Kidney (tissue), 14 donors: ENCODE results near the gene CALN1. TPM values are rescaled to one million over a fixed set of nuclear protein-coding genes. Genes with fewer than 3 reads are reported as not detected.

Source experiments
- DNase-seq, 5 donors: peaks; one replicate each; pipeline ENCODE4 v3.0.0-alpha.2; 2013 to 2020
- FAIRE-seq: peaks from 2 replicates; lab custom pipeline; 2012; peaks lifted over from hg19 to GRCh38; lab: Jason Lieb, UNC
- H3K27ac ChIP-seq, 2 donors: one replicate each; pipeline ENCODE4 v1.7.0; 2013; ENCODE audit warnings: low read depth in 2 of 2, low read length in 2 of 2, inconsistent platforms in 1 of 2
- H3K27me3 ChIP-seq: one replicate; pipeline ENCODE4 v1.7.1; 2013; ENCODE audit warnings: low read length, inconsistent platforms; ENCODE audit not compliant: control insufficient read depth, insufficient read depth
- H3K36me3 ChIP-seq, 3 donors: one replicate each; pipeline versions ENCODE4 v1.7.0 to v1.7.1; 2013; ENCODE audit warnings: low read length in 3 of 3, control low read depth in 1 of 3, inconsistent platforms in 1 of 3; ENCODE audit not compliant: insufficient read depth in 3 of 3, control insufficient read depth in 2 of 3
- H3K4me1 ChIP-seq, 3 donors: one replicate each; pipeline versions ENCODE4 v1.7.0 to v1.7.1; 2013; ENCODE audit warnings: low read length in 3 of 3, inconsistent platforms in 1 of 3, low read depth in 1 of 3; ENCODE audit not compliant: control insufficient read depth in 2 of 3, insufficient read depth in 2 of 3
- H3K4me3 ChIP-seq, 3 donors: one replicate each; pipeline versions ENCODE4 v1.7.0 to v1.8.1; 2013; ENCODE audit warnings: low read length in 3 of 3, control low read depth in 1 of 3, inconsistent platforms in 1 of 3
- H3K9ac ChIP-seq, 3 donors: one replicate each; pipeline versions ENCODE4 v1.7.0 to v1.7.1; 2013; ENCODE audit warnings: low read length in 3 of 3, control low read depth in 1 of 3, inconsistent platforms in 1 of 3
- H3K9me3 ChIP-seq, 3 donors: one replicate each; pipeline versions ENCODE4 v1.7.0 to v1.7.1; 2013; ENCODE audit warnings: low read length in 3 of 3, control low read depth in 1 of 3, inconsistent platforms in 1 of 3; ENCODE audit not compliant: control insufficient read depth in 2 of 3, insufficient read depth in 1 of 3
- intact Hi-C: fragments of 100-400 bp; cut with DNase I; formaldehyde crosslinking; loops from one replicate; pipeline ENCODE4 v1.11.1; 2022
- polyA plus RNA-seq: library from polyadenylated mRNA; stranded (reverse); fragments of 350-450 nt; fragmentation: Illumina TruSeq; extraction: RNeasy Lipid Tissue Mini Kit (QIAGEN cat#74804); gene quantifications from one replicate; pipeline ENCODE4 v1.2.3, GENCODE V29; 2014; ENCODE audit warnings: low read depth, low replicate concordance; ENCODE audit not compliant: insufficient read depth
- total RNA-seq: library from RNA; stranded (reverse); fragmentation: NEBNext Ultra II Directional; extraction: Animal tissue kit (Norgen Biotek cat#: 25700); gene quantifications from one replicate; pipeline ENCODE4 v1.2.1, GENCODE V29; 2021
- TF ChIP-seq, protein P1 (sequence below): IDR thresholded peaks from 3 replicates; pipeline ENCODE4 v1.5.1; 2012; ENCODE audit warnings: mild to moderate bottlenecking, moderate library complexity, borderline replicate concordance; ENCODE audit not compliant: insufficient read depth; ENCODE audit errors: extremely low read depth
- donor health status: control.
- donor health status: control.
- donor health status: control.
- donor health status: control.
- donor health status: control.
- donor health status: DM: yes; HTN: yes; CAD: no.
- donor health status: Normal renal cell carcinoma (clear cell type).

The CALN1 gene
- total and polyA plus RNA-seq, 2 donors from 2014 or later: not detected

DNA sequence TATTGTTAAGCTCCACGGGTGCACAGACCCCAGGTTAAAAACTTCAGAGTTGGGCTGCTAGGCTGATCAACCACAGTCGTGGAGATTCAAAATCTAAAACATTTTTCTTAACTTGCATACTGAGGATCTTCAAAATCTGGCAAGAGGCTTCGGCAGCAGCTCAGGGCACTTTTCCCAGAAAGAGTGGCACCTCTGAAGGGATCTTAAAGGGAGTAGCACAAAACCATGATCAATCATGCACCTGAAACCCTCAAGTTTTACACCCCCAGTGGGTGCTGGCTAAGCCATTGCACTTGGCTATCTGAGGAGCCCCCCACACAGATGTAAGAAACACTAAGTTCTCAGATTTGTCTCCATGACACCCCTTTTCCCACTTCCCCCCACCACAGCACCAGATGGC is 151.7 kb downstream of the CALN1 start:
- Histone ChIP-seq H3K36me3 (no peaks in the 10 kb centered on the region), H3K4me3 (no peak overlapping the region), H3K4me1 (no peaks in the 10 kb centered on the region), H3K9ac (no peak overlapping the region), H3K27ac (no peak overlapping the region), H3K9me3 (no peaks in the 10 kb centered on the region), H3K27me3 (no peaks in the 10 kb centered on the region)
- TF ChIP-seq, protein P1, sequence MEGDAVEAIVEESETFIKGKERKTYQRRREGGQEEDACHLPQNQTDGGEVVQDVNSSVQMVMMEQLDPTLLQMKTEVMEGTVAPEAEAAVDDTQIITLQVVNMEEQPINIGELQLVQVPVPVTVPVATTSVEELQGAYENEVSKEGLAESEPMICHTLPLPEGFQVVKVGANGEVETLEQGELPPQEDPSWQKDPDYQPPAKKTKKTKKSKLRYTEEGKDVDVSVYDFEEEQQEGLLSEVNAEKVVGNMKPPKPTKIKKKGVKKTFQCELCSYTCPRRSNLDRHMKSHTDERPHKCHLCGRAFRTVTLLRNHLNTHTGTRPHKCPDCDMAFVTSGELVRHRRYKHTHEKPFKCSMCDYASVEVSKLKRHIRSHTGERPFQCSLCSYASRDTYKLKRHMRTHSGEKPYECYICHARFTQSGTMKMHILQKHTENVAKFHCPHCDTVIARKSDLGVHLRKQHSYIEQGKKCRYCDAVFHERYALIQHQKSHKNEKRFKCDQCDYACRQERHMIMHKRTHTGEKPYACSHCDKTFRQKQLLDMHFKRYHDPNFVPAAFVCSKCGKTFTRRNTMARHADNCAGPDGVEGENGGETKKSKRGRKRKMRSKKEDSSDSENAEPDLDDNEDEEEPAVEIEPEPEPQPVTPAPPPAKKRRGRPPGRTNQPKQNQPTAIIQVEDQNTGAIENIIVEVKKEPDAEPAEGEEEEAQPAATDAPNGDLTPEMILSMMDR: no peak
- DNase-seq (no peak), FAIRE-seq (no peak)
- intact Hi-C loops: no loop called here

DNA sequence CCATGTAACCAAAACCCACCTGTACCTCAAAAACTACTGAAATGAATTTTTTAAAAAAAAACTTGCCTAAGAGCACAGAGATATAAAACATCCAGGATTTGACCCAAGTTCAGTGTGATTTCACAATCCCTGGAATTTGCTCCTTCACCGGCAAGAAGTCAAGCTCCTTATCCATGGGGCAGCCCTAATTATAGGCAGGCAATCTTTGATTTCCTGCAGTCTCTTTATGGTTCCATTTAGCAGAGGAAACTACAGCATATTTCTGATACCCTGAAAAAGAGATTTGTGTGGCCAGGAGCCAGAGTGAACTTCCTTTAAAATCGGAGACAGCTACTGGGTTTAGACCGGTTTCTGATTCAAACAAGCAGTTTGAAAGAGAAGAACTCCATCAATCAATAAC is 154.1 kb downstream of the CALN1 start:
- TF ChIP-seq, protein P1: no peak
- H3K4me3 ChIP-seq: no peak overlapping the region
- H3K36me3 ChIP-seq: no peaks in the 10 kb centered on the region
- H3K9me3 ChIP-seq: no peaks in the 10 kb centered on the region
- DNase-seq (no peak), FAIRE-seq (no peak)
- no peaks in the 10 kb centered on the region for H3K4me1 ChIP-seq
- no peaks in the 10 kb centered on the region for H3K27me3 ChIP-seq
- H3K27ac ChIP-seq: no peak overlapping the region
- intact Hi-C loops: no loop called here
- H3K9ac ChIP-seq: no peak overlapping the region

DNA sequence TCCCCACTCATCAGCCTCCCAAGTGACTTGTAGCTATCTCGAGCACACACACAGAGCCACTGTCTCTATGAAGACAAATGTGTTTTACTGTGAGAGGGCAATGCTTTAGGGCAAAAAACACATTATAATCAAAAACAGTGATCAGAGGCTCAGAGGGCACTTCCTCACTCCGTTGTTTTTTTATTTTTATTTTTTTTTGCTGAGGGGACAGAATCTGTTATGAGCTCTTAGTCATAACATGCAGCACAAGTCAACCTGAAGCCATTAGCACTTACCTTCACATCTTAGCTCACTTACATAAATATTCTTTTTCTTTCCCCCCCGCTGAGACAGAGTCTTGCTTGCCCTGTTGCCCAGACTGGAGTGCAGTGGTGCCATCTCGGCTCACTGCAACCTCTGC is 157.7 kb downstream of the CALN1 start:
- Histone ChIP-seq H3K4me3 (no peak overlapping the region), H3K9ac (no peak overlapping the region), H3K27me3 (no peaks in the 10 kb centered on the region), H3K9me3 (peaks cover 0 to 8% (median 0%) of the 10 kb centered on the region in 3 donors), H3K27ac (no peak overlapping the region), H3K36me3 (no peaks in the 10 kb centered on the region), H3K4me1 (no peaks in the 10 kb centered on the region)
- DNase-seq (no peak), FAIRE-seq (no peak)
- TF ChIP-seq, protein P1: no peak
- intact Hi-C loops: no loop called here

DNA sequence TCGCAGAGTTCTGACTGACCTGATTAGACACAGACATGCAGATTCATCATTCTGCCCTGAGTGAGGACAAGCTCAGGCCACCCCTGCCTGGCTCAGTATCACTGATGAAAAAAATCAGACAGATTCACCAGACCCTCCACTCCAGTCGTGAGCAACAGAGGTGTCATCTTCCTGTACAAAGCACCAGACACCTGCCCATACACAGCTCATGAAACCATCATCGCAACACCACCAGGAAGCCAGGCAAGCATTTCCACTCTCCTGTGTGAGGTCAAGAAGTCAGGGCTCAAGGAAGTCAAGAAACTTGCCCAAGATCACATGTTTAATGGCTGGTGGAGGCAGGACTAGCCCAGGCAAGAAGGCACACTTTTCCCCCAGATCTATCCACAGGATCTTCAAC is 163.0 kb downstream of the CALN1 start:
- H3K4me3 ChIP-seq: no peak overlapping the region
- H3K36me3 ChIP-seq: no peaks in the 10 kb centered on the region
- H3K9me3 ChIP-seq: peaks cover 0 to 8% (median 0%) of the 10 kb centered on the region in 3 donors
- TF ChIP-seq, protein P1: no peak
- H3K9ac ChIP-seq: no peak overlapping the region
- no peaks in the 10 kb centered on the region for H3K4me1 ChIP-seq
- intact Hi-C loops: no loop called here
- H3K27me3 ChIP-seq: no peaks in the 10 kb centered on the region
- FAIRE-seq: no peak
- DNase-seq: no peak
- H3K27ac ChIP-seq: no peak overlapping the region
